Right renal cortex interstitium (tissue), 3 donors: ENCODE measurements around the gene ACAA1. TPM values are rescaled to one million over a fixed set of nuclear protein-coding genes. Genes with fewer than 3 reads are reported as not detected.

ENCODE experiments used
- DNase-seq, 3 donors: peaks; one replicate each; pipeline ENCODE4 v3.0.0-alpha.2; 2013; ENCODE audit warnings: low read depth in 3 of 3, low spot score in 2 of 3
- polyA plus RNA-seq, 3 donors: library from polyadenylated mRNA; unstranded; fragments of 120-200 nt; gene quantifications; one replicate each; pipeline ENCODE4 v1.2.1, GENCODE V29; 2013; ENCODE audit not compliant: insufficient read length in 3 of 3

ACAA1 gene
- polyA plus RNA-seq, 3 donors, result 121 to 145 (median 144) TPM

DNA sequence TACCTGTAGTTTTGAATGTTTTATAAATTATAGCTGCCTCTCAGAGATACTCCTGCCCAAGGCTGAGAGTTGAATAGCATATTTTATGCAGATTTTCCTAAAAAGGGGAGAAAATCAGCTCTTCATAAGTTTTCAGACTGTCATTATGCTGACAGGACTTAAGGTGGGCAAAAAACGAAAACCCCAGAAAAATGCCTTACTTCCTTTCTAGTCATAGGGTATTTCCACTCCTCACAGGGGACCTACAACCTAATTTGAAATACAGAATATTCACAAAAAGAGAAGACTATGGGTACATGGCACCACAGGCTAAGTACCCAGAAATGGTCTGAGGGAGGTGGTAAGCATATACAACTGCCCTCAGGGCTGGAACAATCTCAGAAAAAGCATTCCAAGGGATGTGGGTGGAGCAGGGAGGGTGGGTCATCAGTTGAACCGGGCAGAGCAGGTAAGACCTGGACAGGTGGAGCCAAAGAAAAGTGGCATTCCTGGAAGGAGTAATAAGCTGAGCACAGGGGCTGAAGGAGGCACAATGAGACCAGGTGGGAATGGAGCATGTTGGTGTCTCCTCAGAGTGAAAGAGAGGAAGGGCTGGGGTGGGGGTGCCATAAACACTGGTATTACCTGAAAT lies 17.8 kb upstream of the ACAA1 start:
- DNase-seq, result no peak

DNA sequence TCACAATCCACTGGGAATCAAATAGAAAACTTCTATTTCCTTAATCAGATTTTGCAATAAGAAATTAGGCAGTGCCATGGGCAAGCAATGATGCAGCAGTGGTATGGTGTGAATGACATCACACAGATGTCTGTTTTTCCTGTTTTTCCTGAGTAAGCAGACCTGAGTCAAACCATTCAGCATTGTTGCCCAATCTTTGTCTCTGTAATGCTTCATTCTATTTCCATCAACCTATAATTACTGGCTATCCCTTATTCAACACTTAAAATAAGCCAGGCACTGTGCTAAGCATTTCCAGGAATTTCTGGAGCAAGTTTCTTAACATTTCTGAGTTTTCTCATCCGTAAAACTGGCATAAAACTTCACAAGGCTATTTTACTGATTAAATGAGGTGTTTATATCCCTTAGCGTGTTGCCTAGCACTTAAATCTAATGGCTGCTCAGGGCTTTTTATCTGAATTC lies 17.1 kb upstream of the ACAA1 start:
- no peak for DNase-seq

DNA sequence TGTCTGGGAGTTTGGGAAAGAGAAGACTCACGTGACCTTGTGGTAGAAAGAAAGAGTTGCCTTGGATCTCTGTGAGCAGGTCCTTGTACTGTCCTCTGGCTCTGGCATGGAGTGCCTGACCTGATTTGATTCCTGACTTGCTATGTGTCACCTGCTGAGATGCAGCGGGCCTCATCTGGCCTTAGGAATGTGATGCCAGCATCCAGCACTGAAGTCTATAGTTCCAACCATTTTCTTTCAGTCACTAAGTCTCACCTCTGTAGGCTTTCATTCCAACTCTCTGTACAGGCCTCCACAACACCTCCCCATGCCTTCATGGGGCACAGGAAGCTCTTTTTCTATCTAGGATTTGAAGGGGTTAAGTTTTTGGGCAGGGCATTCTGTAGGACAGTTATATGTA lies 16.3 kb upstream of the ACAA1 start:
- no peak for DNase-seq

DNA sequence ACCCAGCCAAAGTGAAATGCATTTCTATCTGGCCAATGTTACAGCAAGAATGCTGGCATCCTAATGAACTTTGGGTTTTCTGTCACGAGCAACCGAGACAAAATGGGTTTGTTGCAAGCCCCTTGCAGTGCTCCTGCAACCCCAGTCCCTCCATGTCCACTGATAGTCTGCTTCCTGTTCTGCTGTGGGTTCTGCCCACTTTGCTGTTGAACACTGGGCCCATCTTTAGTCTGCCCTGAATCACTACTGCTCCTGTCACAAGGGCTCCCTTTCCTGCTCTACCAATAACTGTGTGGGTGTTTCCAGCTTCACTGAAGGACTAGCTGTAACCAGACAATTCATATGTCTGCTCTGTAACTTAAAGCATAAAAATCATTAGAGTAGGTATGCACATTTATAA lies 15.7 kb upstream of the ACAA1 start:
- no peak for DNase-seq

DNA sequence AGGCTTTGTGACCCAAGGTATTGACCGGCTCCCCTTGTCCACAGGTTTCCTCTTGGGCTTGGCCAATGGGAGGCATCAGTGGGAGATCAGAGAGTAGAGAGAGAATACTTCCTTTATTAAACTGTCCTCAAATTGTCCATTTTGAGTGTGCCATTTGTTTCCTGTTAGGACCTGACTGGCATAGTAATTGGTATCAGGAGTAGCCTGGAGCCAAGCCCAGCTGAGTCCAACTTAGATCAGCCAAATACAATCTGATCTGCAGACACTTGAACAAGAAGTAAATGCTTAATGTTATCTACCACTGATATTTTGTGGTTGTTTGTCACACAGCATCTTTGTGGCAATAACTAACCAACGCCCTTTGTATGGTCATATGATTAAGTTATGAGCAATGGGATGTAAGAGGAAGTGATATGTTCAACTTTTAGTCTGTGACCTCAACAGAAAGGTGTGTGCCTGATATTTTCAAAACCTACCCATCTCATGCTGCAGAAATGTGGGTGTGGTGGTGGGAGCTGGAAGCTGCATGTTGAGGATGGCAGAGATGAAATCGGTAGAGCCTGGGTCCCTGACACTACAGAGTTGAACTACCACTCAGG lies 14.8 kb upstream of the ACAA1 start:
- no peak for DNase-seq

DNA sequence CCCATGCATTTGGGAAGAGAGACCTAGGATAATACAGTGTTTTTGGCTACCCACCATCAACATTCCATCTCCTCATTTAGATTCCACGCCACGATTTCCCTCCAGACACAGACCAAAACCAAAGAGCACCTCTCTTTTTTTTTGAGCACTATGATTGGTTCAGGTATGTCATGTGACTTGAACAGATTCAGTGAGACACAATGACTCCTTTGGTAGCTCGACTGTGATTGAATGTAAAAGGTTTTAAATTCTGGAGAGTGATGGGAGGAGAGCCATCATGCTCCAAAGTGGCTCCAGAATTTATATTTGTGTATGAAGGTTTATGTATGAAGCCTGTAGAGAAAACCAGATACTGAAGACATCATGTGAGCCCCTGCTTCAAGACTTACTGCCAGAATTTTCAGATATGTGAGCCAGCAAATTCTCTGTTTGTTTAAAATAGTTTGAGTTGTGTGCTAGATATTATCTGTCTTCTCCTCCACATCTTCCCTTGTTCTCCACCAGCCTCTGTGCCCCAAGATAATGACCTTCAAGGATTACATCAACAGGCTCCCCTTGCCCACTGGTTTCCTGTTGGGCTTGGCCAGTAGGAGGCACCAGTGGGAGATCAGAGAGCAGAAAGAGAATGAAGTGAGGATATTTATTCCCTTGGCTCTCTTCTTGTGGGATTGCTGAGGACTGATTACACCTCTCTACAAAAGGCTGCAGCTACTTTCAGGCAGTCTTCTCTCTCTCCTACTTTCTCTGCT lies 14.0 kb upstream of the ACAA1 start:
- DNase-seq, result no peak

DNA sequence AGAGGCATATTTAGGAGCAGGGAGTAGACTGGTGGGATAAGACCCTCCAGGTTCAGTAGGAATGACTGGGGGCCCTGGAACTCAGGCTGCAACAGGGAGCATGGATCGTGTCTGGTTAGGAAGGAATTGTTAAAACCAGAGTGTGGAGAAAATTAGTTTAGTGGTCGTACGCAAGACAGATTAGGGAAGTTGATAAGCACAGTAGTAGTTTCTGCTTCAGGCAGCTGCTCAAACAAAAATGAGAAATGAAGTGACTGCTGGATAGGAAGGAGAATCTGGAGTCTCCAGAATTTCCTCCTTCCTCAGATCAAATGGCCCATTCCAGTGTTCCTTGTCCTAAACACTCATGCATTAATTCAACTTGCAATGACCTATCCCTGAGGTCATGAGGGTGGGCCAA lies 12.8 kb upstream of the ACAA1 start:
- no peak for DNase-seq

DNA sequence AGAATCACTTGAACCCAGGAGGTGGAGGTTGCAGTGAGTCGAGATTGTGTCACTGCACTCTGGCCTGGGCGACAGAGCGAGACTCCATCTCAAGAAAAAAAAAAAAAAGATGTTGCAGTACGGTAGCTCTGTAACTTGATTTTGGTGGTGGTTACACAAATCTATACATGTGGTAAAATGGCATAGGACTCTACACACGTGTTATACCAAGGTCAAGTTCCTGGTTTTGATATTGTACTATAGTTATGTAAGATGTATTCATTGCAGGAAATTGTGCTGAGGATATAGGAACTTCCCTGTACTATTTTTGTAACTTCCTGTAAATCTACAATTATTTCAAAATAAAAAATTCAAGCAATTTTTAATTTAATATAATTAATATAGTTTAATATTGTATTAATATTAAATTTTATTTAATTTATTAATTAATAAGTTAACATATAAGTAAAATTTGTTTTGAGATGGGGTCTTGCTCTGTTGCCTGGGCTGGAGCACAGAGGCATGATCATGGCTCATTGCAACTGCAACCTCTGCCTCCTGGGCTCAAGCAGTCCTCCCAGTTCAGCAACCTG lies 11.5 kb upstream of the ACAA1 start:
- DNase-seq, result no peak

DNA sequence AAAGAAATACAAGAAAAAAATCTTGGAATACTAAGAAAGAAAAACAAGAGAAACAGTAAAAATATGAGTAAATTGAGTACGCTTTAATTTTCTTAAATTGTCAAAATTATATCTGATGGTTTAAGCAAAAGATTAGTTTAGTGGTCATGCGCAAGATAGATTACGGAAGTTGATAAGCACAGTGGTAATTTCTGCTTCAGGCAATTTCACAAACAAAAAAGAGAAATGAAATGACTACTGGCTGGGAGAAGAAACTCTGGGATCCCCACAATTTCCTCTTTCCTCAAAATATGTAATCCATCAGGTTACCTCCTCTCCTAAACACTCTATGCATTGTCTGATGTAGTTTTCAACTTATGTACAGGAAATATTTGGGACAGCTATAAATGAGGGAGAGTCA lies 10.5 kb upstream of the ACAA1 start:
- no peak for DNase-seq

DNA sequence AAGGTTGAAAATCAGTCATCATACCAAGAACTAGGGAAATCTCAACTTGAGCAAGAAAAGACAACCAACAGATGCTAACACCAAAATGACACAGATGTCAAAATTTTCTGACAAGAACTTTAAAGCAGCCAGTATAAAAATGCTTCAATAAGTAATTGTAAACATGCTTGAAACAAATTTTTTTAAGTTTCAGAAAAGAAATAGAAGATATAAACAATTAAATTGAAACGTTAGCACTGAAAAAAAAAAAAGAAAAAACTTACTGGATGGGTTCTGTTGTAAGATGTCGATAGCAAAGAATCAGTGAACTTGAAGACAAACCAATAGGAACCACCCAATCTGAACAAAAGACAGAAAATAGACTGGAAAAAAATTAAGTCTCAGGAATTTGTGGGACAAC lies 9.6 kb upstream of the ACAA1 start:
- DNase-seq, result no peak

DNA sequence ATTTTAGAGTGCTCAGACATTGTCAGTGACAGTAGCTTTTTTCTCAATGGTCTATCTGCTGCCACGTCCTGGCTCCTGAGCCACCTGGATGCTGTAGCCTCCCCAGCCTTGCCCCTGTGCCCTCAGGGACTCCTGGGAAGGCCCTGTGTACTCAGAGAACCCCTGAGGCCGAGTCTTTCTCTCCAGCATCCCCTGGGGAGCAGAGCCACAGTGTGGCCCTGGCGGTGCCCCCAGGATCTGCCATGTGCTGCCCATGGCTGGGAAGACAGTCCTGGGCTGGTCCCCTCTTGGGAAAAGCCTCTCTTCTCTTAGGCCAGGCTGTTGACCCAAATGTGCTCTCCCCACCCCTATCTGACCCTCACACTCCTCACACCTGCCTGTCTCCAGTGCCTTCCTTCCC lies 6.6 kb upstream of the ACAA1 start:
- DNase-seq, result no peak

DNA sequence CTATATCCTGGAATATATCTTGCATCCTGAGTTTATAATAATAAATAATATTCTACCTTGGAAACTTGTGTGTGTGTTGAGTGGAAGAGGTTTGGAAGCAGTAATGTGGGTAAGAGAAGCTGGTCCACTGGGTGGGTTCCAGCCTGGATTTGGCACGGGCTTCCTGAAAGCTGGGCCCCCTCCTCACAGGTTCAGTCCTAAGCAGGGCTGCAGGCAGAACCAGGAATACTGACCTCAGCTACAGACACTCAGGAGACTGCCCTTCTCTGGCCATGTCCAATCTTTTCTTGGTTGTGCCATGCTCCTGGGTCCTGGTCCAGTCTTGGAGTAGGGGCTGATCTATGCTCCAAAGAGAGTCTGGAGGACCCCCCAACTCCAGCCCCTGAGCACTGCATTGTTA lies 6.0 kb upstream of the ACAA1 start:
- DNase-seq, result no peak

DNA sequence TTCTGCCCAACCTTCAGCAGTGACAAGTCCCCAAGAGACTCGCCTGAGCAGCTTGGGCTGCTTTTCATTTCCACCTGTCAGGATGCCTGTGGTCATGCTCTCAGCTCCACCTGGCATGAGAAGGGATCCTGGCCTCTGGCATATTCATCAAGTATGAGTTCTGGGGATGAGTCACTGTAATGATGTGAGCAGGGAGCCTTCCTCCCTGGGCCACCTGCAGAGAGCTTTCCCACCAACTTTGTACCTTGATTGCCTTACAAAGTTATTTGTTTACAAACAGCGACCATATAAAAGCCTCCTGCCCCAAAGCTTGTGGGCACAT lies 5.0 kb upstream of the ACAA1 start:
- DNase-seq, result no peak

DNA sequence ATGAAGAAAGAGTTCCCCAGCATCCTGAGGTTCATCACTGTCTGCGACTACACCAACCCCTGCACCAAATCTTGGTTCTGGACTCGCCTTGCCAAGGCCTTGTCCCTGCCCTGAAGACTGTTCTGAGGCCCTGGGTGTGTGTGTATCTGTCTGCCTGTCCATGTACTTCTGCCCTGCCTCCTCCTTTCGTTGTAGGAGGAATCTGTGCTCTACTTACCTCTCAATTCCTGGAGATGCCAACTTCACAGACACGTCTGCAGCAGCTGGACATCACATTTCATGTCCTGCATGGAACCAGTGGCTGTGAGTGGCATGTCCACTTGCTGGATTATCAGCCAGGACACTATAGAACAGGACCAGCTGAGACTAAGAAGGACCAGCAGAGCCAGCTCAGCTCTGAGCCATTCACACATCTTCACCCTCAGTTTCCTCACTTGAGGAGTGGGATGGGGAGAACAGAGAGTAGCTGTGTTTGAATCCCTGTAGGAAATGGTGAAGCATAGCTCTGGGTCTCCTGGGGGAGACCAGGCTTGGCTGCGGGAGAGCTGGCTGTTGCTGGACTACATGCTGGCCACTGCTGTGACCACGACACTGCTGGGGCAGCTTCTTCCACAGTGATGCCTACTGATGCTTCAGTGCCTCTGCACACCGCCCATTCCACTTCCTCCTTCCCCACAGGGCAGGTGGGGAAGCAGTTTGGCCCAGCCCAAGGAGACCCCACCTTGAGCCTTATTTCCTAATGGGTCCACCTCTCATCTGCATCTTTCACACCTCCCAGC lies 4.4 kb upstream of the ACAA1 start:
- DNase-seq, result no peak

DNA sequence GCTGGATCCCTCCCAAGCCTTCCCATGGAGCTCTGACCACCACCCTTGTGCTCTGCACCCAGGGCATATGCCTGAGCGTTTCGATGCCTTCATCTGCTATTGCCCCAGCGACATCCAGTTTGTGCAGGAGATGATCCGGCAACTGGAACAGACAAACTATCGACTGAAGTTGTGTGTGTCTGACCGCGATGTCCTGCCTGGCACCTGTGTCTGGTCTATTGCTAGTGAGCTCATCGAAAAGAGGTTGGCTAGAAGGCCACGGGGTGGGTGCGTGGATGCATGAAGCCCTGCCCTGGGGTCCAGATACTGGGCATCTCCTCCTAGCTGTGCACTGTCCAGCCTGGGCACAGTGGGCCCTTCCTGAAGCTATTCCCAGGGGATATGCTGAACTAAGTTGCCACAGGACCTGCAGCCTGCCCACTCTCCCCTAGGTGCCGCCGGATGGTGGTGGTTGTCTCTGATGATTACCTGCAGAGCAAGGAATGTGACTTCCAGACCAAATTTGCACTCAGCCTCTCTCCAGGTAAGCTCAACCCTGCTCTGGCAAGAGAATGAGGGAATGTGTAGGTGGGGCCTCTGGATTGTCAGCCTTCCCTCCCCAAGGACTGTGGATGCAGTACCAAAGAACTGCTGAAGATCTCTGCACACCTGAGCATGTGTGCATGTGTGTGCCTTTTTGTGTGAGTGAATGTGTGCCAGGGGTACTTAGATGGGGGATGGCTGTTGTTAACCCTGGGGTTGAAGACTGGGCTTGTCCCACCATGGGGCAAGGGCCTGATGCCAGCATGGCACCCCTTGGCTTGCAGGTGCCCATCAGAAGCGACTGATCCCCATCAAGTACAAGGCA lies 3.6 kb upstream of the ACAA1 start:
- DNase-seq, result no peak

DNA sequence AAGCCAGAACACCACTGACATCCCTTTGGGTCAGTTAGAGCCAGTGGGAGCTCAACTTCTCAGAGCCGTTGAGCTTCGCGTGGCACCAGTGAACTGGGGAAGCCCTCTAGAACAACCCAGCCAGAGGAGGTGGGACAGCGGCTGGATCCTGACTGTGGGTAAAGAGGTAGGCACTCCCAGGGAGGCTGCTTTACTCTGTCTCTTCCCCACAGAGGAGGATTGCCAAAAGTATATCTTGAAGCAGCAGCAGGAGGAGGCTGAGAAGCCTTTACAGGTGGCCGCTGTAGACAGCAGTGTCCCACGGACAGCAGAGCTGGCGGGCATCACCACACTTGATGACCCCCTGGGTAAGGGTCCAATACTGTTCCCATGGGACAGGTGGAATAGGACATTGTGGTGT lies 2.7 kb upstream of the ACAA1 start:
- no peak for DNase-seq

DNA sequence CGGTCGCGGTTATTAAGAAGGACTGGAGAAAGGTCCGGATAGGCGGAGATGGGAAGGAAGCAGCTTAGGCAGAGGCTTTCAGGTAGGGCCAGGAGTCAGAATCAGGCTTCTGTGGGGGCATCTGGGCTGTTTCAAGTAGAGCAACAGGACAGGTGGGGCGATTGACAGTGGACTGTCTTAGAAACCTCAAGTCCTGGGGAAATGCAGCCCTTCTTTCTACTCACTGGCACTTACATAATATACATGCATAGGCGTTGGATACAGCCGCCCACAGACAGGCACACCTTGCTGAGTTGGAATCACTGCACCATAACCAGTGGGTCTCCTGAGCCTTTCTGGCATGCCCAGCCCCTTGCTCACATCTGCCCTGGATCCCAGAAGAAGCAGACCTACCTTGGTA lies 2.3 kb upstream of the ACAA1 start:
- no peak for DNase-seq

DNA sequence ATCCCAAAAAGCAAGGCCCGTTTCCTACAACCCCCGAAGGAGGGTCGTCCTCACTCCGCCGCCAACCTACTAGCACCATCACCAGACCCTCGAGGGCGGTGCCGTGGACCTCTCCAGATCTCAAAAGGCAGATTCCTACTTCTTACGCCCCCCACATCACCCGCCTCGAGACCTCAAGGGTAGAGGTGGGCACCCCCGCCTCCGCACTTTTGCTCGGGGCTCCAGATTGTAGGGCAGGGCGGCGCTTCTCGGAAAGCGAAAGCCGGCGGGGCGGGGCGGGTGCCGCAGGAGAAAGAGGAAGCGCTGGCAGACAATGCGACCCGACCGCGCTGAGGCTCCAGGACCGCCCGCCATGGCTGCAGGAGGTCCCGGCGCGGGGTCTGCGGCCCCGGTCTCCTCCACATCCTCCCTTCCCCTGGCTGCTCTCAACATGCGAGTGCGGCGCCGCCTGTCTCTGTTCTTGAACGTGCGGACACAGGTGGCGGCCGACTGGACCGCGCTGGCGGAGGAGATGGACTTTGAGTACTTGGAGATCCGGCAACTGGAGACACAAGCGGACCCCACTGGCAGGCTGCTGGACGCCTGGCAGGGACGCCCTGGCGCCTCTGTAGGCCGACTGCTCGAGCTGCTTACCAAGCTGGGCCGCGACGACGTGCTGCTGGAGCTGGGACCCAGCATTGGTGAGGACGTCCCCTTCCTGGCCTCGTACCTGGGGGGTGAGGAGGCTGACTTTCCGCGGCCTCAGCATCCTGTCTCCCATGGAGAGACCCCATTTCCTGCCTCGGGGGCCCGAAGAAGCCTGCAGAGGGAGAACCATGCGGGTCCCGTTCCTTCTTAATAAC lies 1.6 kb upstream of the ACAA1 start, which contains the start of gene MYD88:
Gene MYD88, plus strand, starts transcription at position 313 of the 842 bp plus-strand sequence. Its CDS starts 40 bp downstream, at position 353.
- no peak for DNase-seq

DNA sequence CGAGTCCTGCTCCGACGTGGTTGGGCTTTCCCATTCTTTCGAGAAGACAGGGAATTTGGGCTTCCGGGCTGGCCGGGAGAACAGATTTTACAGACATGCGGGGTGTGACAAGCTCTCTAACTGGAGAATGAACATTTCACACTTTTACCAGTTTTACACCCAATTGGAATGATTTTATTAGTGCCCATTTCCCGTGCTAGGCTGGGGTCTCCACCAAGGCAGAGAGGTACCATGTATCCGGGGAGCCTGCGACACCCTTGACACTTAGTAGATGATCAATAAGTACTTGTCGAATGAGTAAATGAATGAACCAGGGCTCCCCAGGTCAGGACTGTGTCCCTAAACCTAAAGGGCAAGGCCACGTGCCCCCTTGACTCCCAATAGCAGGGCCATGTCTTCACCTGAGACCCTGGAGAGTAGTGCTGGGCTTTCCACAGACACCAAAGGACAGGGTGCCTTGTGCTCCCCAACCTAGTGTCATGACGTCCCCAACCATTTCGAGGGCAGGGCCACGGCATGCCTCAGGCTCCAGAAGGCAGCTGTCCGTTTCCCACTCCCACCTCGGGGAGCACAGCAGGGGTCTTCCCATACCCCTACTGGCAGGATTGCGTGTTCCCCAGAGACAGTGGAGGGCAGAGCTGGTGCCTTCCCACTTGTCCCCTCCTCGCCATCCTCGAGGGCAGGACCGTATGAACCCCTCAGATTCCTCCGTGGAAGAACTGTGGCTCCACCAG lies 855 bp upstream of the ACAA1 start:
- DNase-seq, result no peak
